ENCODE data around the gene KANSL1.

Gene KANSL1

DNA sequence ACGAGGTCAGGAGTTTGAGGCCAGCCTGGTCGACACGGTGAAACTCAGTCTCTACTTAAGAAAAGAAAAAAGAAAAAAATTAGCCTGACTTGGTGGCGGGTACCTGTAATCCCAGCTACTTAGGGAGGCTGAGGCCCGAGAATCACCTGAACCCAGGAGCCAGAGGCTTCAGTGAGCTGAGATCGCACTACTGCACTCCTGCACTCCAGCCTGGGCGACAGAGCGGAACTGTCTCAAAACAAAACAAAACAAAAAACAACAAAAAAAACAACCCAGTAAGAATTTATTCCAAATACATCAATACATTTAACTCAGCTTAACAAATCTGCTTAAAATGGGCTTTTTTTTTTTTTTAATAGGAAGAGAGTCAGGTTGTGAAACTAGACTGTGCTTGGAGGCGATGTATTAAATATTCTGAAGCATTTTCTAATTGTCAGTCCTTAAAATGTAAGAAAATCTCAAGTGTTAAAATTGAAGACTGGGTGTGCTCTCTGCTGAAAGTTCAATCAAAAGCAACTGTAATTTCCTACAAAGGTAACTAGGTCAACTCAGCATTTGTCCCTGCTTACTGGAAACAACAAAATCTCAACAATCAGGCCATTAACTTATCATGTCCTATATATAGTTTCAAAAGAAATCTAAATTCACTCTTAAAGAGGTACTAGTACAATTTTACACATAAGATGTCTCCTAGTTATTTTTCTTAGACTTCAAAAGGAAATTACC lies 23.2 kb downstream of the KANSL1 start:
- intact Hi-C loops (cut with DNase I; ENCODE audit: low total_unique reads) = no loop called here

DNA sequence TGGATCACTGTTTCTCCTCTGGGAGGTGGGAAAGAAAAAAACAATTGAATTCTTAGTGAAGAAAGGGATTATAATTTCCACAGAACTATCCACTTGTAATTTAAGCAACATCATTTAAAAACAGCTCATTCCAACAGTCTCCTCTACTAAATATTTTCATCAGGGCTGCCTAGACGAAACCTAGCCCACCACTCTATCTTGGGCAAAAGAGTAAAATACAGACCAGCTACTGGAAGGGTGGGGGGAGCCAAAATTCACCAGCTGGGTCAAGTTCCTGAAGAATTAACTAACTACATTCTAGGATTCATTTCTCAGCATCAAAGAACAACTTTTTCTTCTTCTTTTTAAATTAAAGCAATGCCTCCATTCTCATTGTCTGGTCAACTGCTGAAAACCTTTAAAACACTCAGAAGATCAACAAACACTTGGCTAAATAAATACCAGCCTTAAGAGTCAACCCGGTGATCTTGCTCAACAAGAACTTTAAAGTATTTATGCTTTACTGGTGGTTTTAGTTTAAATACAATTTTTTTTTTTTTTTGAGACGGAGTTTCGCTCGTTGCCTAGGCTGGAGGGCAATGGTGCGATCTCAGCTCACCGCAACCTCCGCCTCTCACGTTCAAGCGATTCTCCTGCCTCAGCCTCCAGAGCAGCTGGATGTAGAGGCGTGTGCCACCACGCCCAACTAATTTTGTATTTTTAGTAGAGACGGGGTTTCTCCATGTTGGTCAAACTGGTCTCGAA lies 25.2 kb downstream of the KANSL1 start:
- H3K4me1 ChIP-seq = peaks cover 0 to 92% (median 42%) of the 10 kb centered on the region in 4 donors
- peaks cover 14 to 24% (median 23%) of the 10 kb centered on the region in 3 donors for H3K36me3 ChIP-seq
- H3K4me3 ChIP-seq = no peak overlapping the region
- H3K27me3 ChIP-seq = no peaks in the 10 kb centered on the region
- no peaks in the 10 kb centered on the region for H3K9me3 ChIP-seq
- intact Hi-C loops (cut with DNase I; ENCODE audit: low total_unique reads) = no loop called here
- no peak for DNase-seq
- no peak overlapping the region for H3K27ac ChIP-seq
- TF ChIP-seq, protein P1, sequence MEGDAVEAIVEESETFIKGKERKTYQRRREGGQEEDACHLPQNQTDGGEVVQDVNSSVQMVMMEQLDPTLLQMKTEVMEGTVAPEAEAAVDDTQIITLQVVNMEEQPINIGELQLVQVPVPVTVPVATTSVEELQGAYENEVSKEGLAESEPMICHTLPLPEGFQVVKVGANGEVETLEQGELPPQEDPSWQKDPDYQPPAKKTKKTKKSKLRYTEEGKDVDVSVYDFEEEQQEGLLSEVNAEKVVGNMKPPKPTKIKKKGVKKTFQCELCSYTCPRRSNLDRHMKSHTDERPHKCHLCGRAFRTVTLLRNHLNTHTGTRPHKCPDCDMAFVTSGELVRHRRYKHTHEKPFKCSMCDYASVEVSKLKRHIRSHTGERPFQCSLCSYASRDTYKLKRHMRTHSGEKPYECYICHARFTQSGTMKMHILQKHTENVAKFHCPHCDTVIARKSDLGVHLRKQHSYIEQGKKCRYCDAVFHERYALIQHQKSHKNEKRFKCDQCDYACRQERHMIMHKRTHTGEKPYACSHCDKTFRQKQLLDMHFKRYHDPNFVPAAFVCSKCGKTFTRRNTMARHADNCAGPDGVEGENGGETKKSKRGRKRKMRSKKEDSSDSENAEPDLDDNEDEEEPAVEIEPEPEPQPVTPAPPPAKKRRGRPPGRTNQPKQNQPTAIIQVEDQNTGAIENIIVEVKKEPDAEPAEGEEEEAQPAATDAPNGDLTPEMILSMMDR (IDR thresholded peaks at IDR 0.05) = no peak

More for the DNA sequence above, 23.2 kb downstream of the KANSL1 start:
- no peaks in the 10 kb centered on the region for H3K9me3 ChIP-seq
- TF ChIP-seq, protein P1 (IDR thresholded peaks at IDR 0.05) = no peak
- DNase-seq = no peak
- no peaks in the 10 kb centered on the region for H3K27me3 ChIP-seq
- H3K27ac ChIP-seq = no peak overlapping the region
- peaks cover 0 to 92% (median 40%) of the 10 kb centered on the region in 4 donors for H3K4me1 ChIP-seq
- no peak overlapping the region for H3K4me3 ChIP-seq
- H3K36me3 ChIP-seq = peaks cover 14 to 24% (median 23%) of the 10 kb centered on the region in 3 donors

DNA sequence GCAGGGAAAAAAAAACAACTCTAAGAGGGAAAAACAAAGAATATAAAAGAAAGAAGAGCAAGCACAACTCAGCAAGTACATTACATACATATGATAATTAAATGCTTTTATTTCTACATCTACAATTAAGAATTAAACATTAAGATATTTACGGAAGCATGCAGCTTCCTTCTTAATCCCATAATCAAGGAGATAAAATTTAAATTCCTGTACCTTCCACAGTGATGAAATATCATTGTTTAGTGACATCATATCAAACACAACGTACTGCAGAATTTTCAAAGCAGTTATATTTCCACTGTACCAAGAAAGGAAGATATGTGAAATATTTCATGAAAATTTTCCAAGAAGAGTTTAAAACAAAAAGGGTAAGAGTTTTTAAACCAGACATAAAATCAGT lies 26.0 kb downstream of the KANSL1 start:
- H3K9me3 ChIP-seq = no peaks in the 10 kb centered on the region
- intact Hi-C loops (cut with DNase I; ENCODE audit: low total_unique reads) = no loop called here
- no peak overlapping the region for H3K27ac ChIP-seq
- H3K4me3 ChIP-seq = no peak overlapping the region
- no peaks in the 10 kb centered on the region for H3K27me3 ChIP-seq
- TF ChIP-seq, protein P1 (IDR thresholded peaks at IDR 0.05) = no peak
- peaks cover 0 to 93% (median 43%) of the 10 kb centered on the region in 4 donors for H3K4me1 ChIP-seq
- DNase-seq = no peak
- peaks cover 14 to 24% (median 23%) of the 10 kb centered on the region in 3 donors for H3K36me3 ChIP-seq

DNA sequence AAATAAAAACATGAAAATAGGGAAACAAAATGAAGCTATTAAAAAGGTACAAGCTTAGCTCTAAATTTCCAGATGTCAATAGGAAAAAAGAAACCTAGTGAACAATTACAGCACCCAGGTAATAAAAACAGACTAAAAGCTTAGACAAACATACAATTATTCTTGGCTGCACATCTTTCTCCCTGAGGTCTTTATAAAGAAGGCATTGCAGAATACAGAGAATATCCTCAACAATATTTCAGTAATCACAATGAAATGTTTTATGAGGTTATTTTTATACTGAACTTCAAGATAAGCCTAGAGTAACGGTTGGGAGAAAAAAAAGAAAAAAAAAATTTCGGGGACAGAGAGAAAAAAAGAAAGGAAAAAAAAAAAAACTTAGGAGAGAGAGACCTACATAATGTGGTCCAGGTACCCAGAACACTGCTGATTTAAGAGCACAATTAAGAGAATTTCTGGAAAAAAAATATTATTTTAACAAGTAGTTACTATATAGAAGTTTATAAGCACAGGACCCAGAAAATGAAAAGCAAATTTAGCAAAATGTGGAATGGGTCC lies 26.5 kb downstream of the KANSL1 start:
- TF ChIP-seq, protein P1 (IDR thresholded peaks at IDR 0.05) = no peak
- intact Hi-C loops (cut with DNase I; ENCODE audit: low total_unique reads) = no loop called here

DNA sequence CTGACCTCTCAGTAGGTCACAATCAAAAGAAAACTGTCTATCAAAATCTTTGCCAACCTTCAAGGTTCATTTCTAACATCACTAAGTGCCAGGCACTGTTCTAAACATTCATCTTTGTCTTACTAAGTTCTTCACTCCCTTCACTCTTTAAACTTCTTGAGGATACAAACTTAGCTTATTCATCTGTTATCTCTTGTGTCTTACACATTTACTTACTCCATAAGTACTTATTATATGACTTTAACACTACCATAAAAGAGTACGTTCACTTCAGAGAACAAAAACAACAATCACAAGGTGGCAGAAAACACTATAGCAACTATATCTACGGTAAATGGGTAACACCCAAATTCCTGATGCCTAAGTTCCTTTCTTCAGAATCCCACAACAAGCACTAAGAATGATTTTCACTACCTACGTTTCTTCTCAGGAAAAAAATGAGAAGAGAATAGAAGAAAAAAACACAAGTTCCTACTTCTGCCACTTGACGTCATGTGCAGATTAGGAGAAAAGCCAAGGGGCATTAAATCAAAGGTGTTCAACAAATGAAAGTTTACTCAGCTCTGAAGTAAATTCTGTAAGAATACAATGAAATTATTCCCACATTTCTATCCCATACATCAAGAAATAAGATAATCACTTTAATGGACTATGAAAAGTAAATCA lies 29.2 kb downstream of the KANSL1 start:
- intact Hi-C loops (cut with DNase I; ENCODE audit: low total_unique reads) = no loop called here

More for the DNA sequence above, 26.5 kb downstream of the KANSL1 start:
- Histone ChIP-seq H3K4me1 (peaks cover 0 to 94% (median 43%) of the 10 kb centered on the region in 4 donors), H3K27ac (no peak overlapping the region), H3K36me3 (peaks cover 12 to 21% (median 20%) of the 10 kb centered on the region in 3 donors), H3K4me3 (no peak overlapping the region), H3K9me3 (no peaks in the 10 kb centered on the region), H3K27me3 (no peaks in the 10 kb centered on the region)
- DNase-seq = no peak

More for the DNA sequence above, 29.2 kb downstream of the KANSL1 start:
- no peak for DNase-seq
- TF ChIP-seq, protein P1 (IDR thresholded peaks at IDR 0.05) = no peak
- H3K9me3 ChIP-seq = no peaks in the 10 kb centered on the region
- no peak overlapping the region for H3K4me3 ChIP-seq
- H3K36me3 ChIP-seq = no peaks in the 10 kb centered on the region
- H3K4me1 ChIP-seq = peaks cover 0 to 94% (median 57%) of the 10 kb centered on the region in 4 donors
- H3K27ac ChIP-seq = no peak overlapping the region
- H3K27me3 ChIP-seq = no peaks in the 10 kb centered on the region

Data from tibial artery (tissue), 4 donors.